PC-3 (cell line): ENCODE results near the gene KCNG2.

Experiments used
- EZH2 ChIP-seq: fragments of 300-600 bp; sonication (generic); IDR thresholded peaks from one replicate; pipeline ENCODE4 v1.6.1; 2017; ENCODE audit warnings: antibody characterized with exemption, mild to moderate bottlenecking, low read length; ENCODE audit not compliant: unreplicated experiment
- EZH2phosphoT487 ChIP-seq: fragments of 300-600 bp; sonication (generic); IDR thresholded peaks from 2 replicates; pipeline ENCODE4 v1.6.1; 2018; ENCODE audit warnings: mild to moderate bottlenecking, antibody characterized with exemption, low read length, borderline replicate concordance
- TF ChIP-seq, protein P1 (sequence below): fragments of 300-600 bp; sonication (generic); conservative IDR thresholded peaks from 2 replicates; pipeline ENCODE4 v1.5.1; 2017; ENCODE audit warnings: antibody characterized with exemption, low read depth, mild to moderate bottlenecking, low read length

DNA sequence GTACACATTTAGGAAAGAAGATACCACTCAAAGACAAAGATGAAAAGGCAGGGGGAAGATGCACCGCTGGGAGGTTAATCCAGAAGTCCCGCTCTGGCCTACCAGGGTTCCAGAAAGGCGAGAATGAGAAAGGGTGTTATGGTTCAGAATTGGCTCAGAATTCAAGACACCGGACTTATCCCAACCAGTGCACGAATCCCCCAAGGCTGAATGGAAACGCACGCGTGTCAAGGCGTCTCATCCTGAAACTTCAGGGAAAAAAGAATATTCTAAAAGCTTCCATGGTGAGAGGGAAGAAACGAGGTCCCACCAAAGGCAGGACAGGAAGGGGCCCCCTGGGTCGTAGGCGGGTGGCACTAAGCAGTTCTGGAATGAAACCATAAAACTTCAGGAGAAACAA lies 81.8 kb downstream of the KCNG2 start:
- TF ChIP-seq, protein P1, sequence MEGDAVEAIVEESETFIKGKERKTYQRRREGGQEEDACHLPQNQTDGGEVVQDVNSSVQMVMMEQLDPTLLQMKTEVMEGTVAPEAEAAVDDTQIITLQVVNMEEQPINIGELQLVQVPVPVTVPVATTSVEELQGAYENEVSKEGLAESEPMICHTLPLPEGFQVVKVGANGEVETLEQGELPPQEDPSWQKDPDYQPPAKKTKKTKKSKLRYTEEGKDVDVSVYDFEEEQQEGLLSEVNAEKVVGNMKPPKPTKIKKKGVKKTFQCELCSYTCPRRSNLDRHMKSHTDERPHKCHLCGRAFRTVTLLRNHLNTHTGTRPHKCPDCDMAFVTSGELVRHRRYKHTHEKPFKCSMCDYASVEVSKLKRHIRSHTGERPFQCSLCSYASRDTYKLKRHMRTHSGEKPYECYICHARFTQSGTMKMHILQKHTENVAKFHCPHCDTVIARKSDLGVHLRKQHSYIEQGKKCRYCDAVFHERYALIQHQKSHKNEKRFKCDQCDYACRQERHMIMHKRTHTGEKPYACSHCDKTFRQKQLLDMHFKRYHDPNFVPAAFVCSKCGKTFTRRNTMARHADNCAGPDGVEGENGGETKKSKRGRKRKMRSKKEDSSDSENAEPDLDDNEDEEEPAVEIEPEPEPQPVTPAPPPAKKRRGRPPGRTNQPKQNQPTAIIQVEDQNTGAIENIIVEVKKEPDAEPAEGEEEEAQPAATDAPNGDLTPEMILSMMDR: no peak
- no peak for TF ChIP-seq EZH2
- no peak for TF ChIP-seq EZH2phosphoT487
